MM.1S (cell line): ENCODE data around the gene ZBED1.

Source experiments
- DNase-seq: peaks from one replicate; pipeline ENCODE4 v3.0.0-alpha.2; 2015
- H2AFZ ChIP-seq: fragments of 300-600 bp; sonication (generic); 2 replicates; pipeline ENCODE4 v1.6.0; 2016; ENCODE audit warnings: antibody characterized with exemption, low read length
- H3F3A ChIP-seq: fragments of 300-600 bp; sonication (generic); 2 replicates; pipeline ENCODE4 v1.6.1; 2016; ENCODE audit warnings: mild to moderate bottlenecking, antibody characterized with exemption, low read length, moderate library complexity, mixed read lengths; ENCODE audit not compliant: insufficient read depth
- H3K27ac ChIP-seq: fragments of 300-600 bp; sonication (generic); 2 replicates; pipeline ENCODE4 v1.5.1; 2016; ENCODE audit warnings: mild to moderate bottlenecking, low read length
- H3K27me3 ChIP-seq: fragments of 300-600 bp; sonication (generic); replicated peaks from 2 replicates; pipeline ENCODE4 v1.6.0; 2016; ENCODE audit warnings: low read length; ENCODE audit not compliant: insufficient read depth
- H3K36me3 ChIP-seq: fragments of 300-600 bp; sonication (generic); replicated peaks from 2 replicates; pipeline ENCODE4 v1.6.1; 2016; ENCODE audit warnings: mild to moderate bottlenecking, low read length, mixed read lengths; ENCODE audit not compliant: insufficient read depth
- H3K4me1 ChIP-seq: fragments of 300-600 bp; sonication (generic); 2 replicates; pipeline ENCODE4 v1.6.1; 2016; ENCODE audit warnings: low read length, mixed read lengths
- H3K4me2 ChIP-seq: fragments of 300-600 bp; sonication (generic); 2 replicates; pipeline ENCODE4 v1.6.0; 2016; ENCODE audit warnings: low read depth, low read length
- H3K4me3 ChIP-seq: fragments of 300-600 bp; sonication (generic); 2 replicates; pipeline ENCODE4 v1.5.1; 2016; ENCODE audit warnings: low read length, mixed read lengths
- H3K79me2 ChIP-seq: fragments of 300-600 bp; sonication (generic); 2 replicates; pipeline ENCODE4 v1.6.1; 2016; ENCODE audit warnings: mixed run types, low read length, mixed read lengths
- H3K9ac ChIP-seq: fragments of 300-600 bp; sonication (generic); 2 replicates; pipeline ENCODE4 v1.6.1; 2016; ENCODE audit warnings: low read length, mixed read lengths
- H3K9me2 ChIP-seq: fragments of 300-600 bp; sonication (generic); replicated peaks from 2 replicates; pipeline ENCODE4 v1.6.1; 2016; ENCODE audit warnings: mild to moderate bottlenecking, low read length, mixed read lengths; ENCODE audit not compliant: insufficient read depth
- H3K9me3 ChIP-seq: fragments of 300-600 bp; sonication (generic); replicated peaks from 2 replicates; pipeline ENCODE4 v1.6.1; 2016; ENCODE audit warnings: mild to moderate bottlenecking, low read length, mixed read lengths; ENCODE audit not compliant: insufficient read depth
- H4K20me1 ChIP-seq: fragments of 300-600 bp; sonication (generic); 2 replicates; pipeline ENCODE4 v1.6.1; 2016; ENCODE audit warnings: mild to moderate bottlenecking, low read length, moderate library complexity, mixed read lengths; ENCODE audit not compliant: insufficient read depth
- CTCF ChIP-seq: fragments of 300-600 bp; sonication (generic); IDR thresholded peaks from 2 replicates; pipeline ENCODE4 v1.5.1; 2016; ENCODE audit warnings: antibody characterized with exemption, low read length, mixed read lengths
- EZH2 ChIP-seq: fragments of 300-600 bp; sonication (generic); optimal IDR thresholded peaks from 2 replicates; pipeline ENCODE3; 2017; ENCODE audit warnings: low read depth, mild to moderate bottlenecking, antibody characterized with exemption, low read length, mixed read lengths
- EZH2phosphoT487 ChIP-seq: fragments of 300-600 bp; sonication (generic); IDR thresholded peaks from 2 replicates; pipeline ENCODE4 v1.6.1; 2018; ENCODE audit warnings: antibody characterized with exemption, low read length

Gene ZBED1

GRCh38 chrX:2547736-2548135 lies 47.0 kb upstream of the ZBED1 start:
- Histone ChIP-seq H3K4me3 (no peak overlapping the region), H4K20me1 (no peaks in the 10 kb centered on the region), H3K27me3 (no peaks in the 10 kb centered on the region), H3K27ac (no peak overlapping the region), H3K4me1 (no peaks in the 10 kb centered on the region), H3K79me2 (no peaks in the 10 kb centered on the region), H3F3A (no peaks in the 10 kb centered on the region), H3K4me2 (no peak overlapping the region), H2AFZ (no peak overlapping the region), H3K36me3 (no peaks in the 10 kb centered on the region), H3K9me2 (no peaks in the 10 kb centered on the region), H3K9ac (no peak overlapping the region), H3K9me3 (no peaks in the 10 kb centered on the region)
- no peak for TF ChIP-seq EZH2phosphoT487
- no peak for TF ChIP-seq CTCF
- TF ChIP-seq EZH2, result no peak
- no peak for DNase-seq

GRCh38 chrX:2546496-2546895 lies 45.7 kb upstream of the ZBED1 start:
- Histone ChIP-seq H3F3A (no peaks in the 10 kb centered on the region), H4K20me1 (no peaks in the 10 kb centered on the region), H3K36me3 (no peaks in the 10 kb centered on the region), H3K27ac (no peak overlapping the region), H3K9me2 (no peaks in the 10 kb centered on the region), H3K4me3 (no peak overlapping the region), H3K79me2 (no peaks in the 10 kb centered on the region), H3K4me1 (no peaks in the 10 kb centered on the region), H3K4me2 (no peak overlapping the region), H3K9me3 (no peaks in the 10 kb centered on the region), H2AFZ (no peak overlapping the region), H3K9ac (no peak overlapping the region), H3K27me3 (no peaks in the 10 kb centered on the region)
- TF ChIP-seq CTCF (no peak), EZH2 (no peak), EZH2phosphoT487 (no peak)
- DNase-seq, result no peak

- Histone ChIP-seq H3K27ac (no peak overlapping the region), H2AFZ (no peak overlapping the region), H3K4me2 (no peak overlapping the region), H3K9me2 (no peaks in the 10 kb centered on the region), H3F3A (no peaks in the 10 kb centered on the region), H4K20me1 (no peaks in the 10 kb centered on the region), H3K79me2 (no peaks in the 10 kb centered on the region), H3K9me3 (no peaks in the 10 kb centered on the region), H3K27me3 (no peaks in the 10 kb centered on the region), H3K4me1 (no peaks in the 10 kb centered on the region), H3K4me3 (no peak overlapping the region), H3K9ac (no peak overlapping the region), H3K36me3 (no peaks in the 10 kb centered on the region)
- TF ChIP-seq EZH2phosphoT487, result no peak
- TF ChIP-seq EZH2, result no peak
- no peak for TF ChIP-seq CTCF
- no peak for DNase-seq
These were observed 44.4 kb upstream of the ZBED1 start for GRCh38 chrX:2545144-2545543.
